OCI-LY1 (cell line): ENCODE data around the gene EEFSEC.

Experiments used
- EZH2 ChIP-seq: fragments of 200-600 bp; sonication (generic), shearing (Covaris generic); IDR thresholded peaks from 2 replicates; pipeline ENCODE4 v1.8.0; 2017; ENCODE audit warnings: borderline replicate concordance, mixed run types, mild to moderate bottlenecking, antibody characterized with exemption, low read length, moderate library complexity, mixed read lengths
- TF ChIP-seq, protein P1 (sequence below): fragments of 200-600 bp; sonication (generic), shearing (Covaris generic); IDR thresholded peaks from 2 replicates; pipeline ENCODE4 v1.5.1; 2017; ENCODE audit warnings: mild to moderate bottlenecking, antibody characterized with exemption, low read length, moderate library complexity, mixed read lengths

DNA sequence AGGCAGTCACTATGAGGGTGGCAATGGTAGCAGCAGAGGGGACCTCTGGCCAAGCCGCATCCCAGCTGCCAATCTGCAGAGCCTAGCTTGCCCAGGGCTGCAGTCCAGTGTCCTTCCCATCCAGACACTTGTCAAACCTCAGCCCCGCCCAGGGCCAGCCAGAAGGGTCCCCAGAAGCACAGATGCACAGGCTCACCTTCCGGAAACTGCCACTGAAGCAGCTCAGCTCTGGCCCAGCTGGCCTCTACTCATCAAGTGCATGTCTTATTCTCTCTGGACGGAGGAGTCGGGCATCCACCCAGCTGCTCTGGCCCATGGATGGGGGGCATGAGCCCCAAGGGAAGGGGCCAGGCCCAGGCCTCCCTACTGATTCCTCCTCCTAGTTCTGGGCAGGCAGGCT, 244.2 kb downstream of the EEFSEC start:
- TF ChIP-seq, protein P1, sequence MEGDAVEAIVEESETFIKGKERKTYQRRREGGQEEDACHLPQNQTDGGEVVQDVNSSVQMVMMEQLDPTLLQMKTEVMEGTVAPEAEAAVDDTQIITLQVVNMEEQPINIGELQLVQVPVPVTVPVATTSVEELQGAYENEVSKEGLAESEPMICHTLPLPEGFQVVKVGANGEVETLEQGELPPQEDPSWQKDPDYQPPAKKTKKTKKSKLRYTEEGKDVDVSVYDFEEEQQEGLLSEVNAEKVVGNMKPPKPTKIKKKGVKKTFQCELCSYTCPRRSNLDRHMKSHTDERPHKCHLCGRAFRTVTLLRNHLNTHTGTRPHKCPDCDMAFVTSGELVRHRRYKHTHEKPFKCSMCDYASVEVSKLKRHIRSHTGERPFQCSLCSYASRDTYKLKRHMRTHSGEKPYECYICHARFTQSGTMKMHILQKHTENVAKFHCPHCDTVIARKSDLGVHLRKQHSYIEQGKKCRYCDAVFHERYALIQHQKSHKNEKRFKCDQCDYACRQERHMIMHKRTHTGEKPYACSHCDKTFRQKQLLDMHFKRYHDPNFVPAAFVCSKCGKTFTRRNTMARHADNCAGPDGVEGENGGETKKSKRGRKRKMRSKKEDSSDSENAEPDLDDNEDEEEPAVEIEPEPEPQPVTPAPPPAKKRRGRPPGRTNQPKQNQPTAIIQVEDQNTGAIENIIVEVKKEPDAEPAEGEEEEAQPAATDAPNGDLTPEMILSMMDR, result no peak
- TF ChIP-seq EZH2, result no peak
